K562 (cell line): Measurements from ENCODE around the gene PPP2R5A. TPM values are rescaled to one million over a fixed set of nuclear protein-coding genes. Genes with fewer than 3 reads are reported as not detected.

Experiments used
- CEBPB ChIP-seq: fragments of 450-650 bp; IDR thresholded peaks from 2 replicates; pipeline ENCODE4 v1.6.1; 2016; ENCODE audit warnings: missing genetic modification characterization, missing compliant biosample characterization
- EHMT2 ChIP-seq: fragments of 450-650 bp; IDR thresholded peaks from 2 replicates; pipeline ENCODE4 v1.6.1; 2018; ENCODE audit warnings: antibody characterized with exemption
- FOXJ2 ChIP-seq: fragments of 200-800 bp; sonication (Bioruptor generic); IDR thresholded peaks from 2 replicates; pipeline ENCODE4 v1.6.1; 2016; ENCODE audit warnings: missing genetic modification characterization, missing compliant biosample characterization
- FOXJ3 ChIP-seq: sonication (generic); formaldehyde crosslinking; IDR thresholded peaks from 2 replicates; pipeline ENCODE4 v1.4.0; 2020; ENCODE audit warnings: mild to moderate bottlenecking, missing genetic modification reagents
- HDAC3 ChIP-seq: fragments of 450-650 bp; IDR thresholded peaks from 2 replicates; pipeline ENCODE4 v1.6.1; 2018; ENCODE audit warnings: borderline replicate concordance, mild to moderate bottlenecking, moderate library complexity; ENCODE audit not compliant: partially characterized antibody
- KDM5B ChIP-seq: fragments of 200-600 bp; sonication (generic); IDR thresholded peaks from 2 replicates; pipeline ENCODE4 v1.6.1; 2012; ENCODE audit warnings: low read depth, mild to moderate bottlenecking, moderate library complexity, low read length, control low read depth, inconsistent platforms; ENCODE audit not compliant: insufficient replicate concordance
- LCOR ChIP-seq: sonication (generic); formaldehyde crosslinking; IDR thresholded peaks from 2 replicates; pipeline ENCODE4 v1.8.0; 2022; ENCODE audit warnings: mild to moderate bottlenecking, missing genetic modification reagents
- MAFF ChIP-seq: IDR thresholded peaks from 2 replicates; pipeline ENCODE4 v1.6.1; 2012; ENCODE audit warnings: low read length, improper control_type of control experiment
- MAFK ChIP-seq: IDR thresholded peaks from 2 replicates; pipeline ENCODE4 v1.6.1; 2011; ENCODE audit warnings: low read length, improper control_type of control experiment
- MTA2 ChIP-seq: fragments of 450-650 bp; IDR thresholded peaks from 2 replicates; pipeline ENCODE4 v1.6.1; 2016; ENCODE audit warnings: low read depth
- NCOA6 ChIP-seq: fragments of 450-650 bp; IDR thresholded peaks from 2 replicates; pipeline ENCODE4 v1.6.1; 2017; ENCODE audit warnings: mild to moderate bottlenecking
- POLR2G ChIP-seq: fragments of 200-400 bp; formaldehyde crosslinking; IDR thresholded peaks from 2 replicates; pipeline ENCODE4 v1.6.1; 2017; ENCODE audit warnings: low read depth, mild to moderate bottlenecking, antibody characterized with exemption, low read length, moderate library complexity
- PPARD ChIP-seq: fragments of 250-450 bp; sonication (Bioruptor Pico); IDR thresholded peaks from 2 replicates; pipeline ENCODE4 v1.8.0; 2022; ENCODE audit warnings: inconsistent platforms, mild to moderate bottlenecking, moderate library complexity
- PTBP1 ChIP-seq: fragments of 200-400 bp; formaldehyde crosslinking; IDR thresholded peaks from 2 replicates; pipeline ENCODE4 v1.6.1; 2017; ENCODE audit warnings: low read depth, low read length
- SAFB2 ChIP-seq: fragments of 200-400 bp; formaldehyde crosslinking; IDR thresholded peaks from 2 replicates; pipeline ENCODE4 v1.6.1; 2018; ENCODE audit warnings: borderline replicate concordance, low read length, low read depth, moderate library complexity; ENCODE audit not compliant: severe bottlenecking
- TCFL5 ChIP-seq: fragments of 250-450 bp; sonication (Bioruptor Pico); conservative IDR thresholded peaks from 2 replicates; pipeline ENCODE4 v1.6.1; 2021; ENCODE audit warnings: mild to moderate bottlenecking, moderate library complexity, matching md5 sums
- TSHZ1 ChIP-seq: fragments of 250-450 bp; sonication (Bioruptor Pico); IDR thresholded peaks from 2 replicates; pipeline ENCODE4 v1.4.0; 2020; ENCODE audit warnings: mild to moderate bottlenecking, moderate library complexity
- ZBTB11 ChIP-seq, 3 experiments: fragments of 200-800 bp in 1 of 3; fragments of 250-450 bp in 1 of 3; fragments of 450-650 bp in 1 of 3; sonication (Bioruptor Pico) in 1 of 3; sonication (Bioruptor generic) in 1 of 3; formaldehyde crosslinking in 1 of 3; IDR thresholded peaks; 2 replicates each; pipeline versions ENCODE4 v1.6.1 to v1.8.0; 2016 to 2022; ENCODE audit warnings: mild to moderate bottlenecking in 2 of 3, missing genetic modification characterization in 2 of 3, missing compliant biosample characterization in 1 of 3, moderate library complexity in 1 of 3
- ZC3H8 ChIP-seq: fragments of 450-650 bp; IDR thresholded peaks from 2 replicates; pipeline ENCODE4 v1.6.1; 2017
- ZKSCAN8 ChIP-seq: fragments of 200-800 bp; sonication (Bioruptor generic); IDR thresholded peaks from 2 replicates; pipeline ENCODE4 v1.6.1; 2016; ENCODE audit warnings: missing genetic modification characterization, missing compliant biosample characterization
- ZNF583 ChIP-seq: fragments of 250-450 bp; sonication (Bioruptor Pico); IDR thresholded peaks from 2 replicates; pipeline ENCODE4 v1.4.0; 2020
- ZNF766 ChIP-seq: fragments of 200-800 bp; sonication (Bioruptor generic); conservative IDR thresholded peaks from 2 replicates; pipeline ENCODE4 v1.6.1; 2016; ENCODE audit warnings: missing genetic modification characterization, missing compliant biosample characterization
- polyA plus RNA-seq, 8 experiments: library from polyadenylated mRNA; depleted of rRNA in 4 of 8; stranded (reverse) in 5 of 8; unstranded in 3 of 8; fragments of >200 nt; fragmentation: Nextera tagmentation in 2 of 8; fragmentation: Illumina TruSeq in 1 of 8; extraction: Ambion mirVana in 2 of 8; extraction: Trizol in 1 of 8; gene quantifications; 2 replicates each; pipeline versions ENCODE4 v1.2.1 to v1.2.3, GENCODE V29; 2011 to 2014; ENCODE audit warnings: inconsistent platforms in 1 of 8, missing spikeins in 1 of 8
- total RNA-seq, 7 experiments: library from RNA; depleted of rRNA in 6 of 7; stranded (reverse); fragments of >200 nt in 6 of 7; fragmentation: Illumina TruSeq in 2 of 7; extraction: Trizol in 2 of 7; gene quantifications; 2 replicates each; pipeline versions ENCODE4 v1.2.1 to v1.2.3, GENCODE V29; 2011 to 2021; ENCODE audit warnings: low replicate concordance in 1 of 7

The PPP2R5A gene
- total and polyA plus RNA-seq, 9 of the 15 experiments (the other 6 are each of a cell fraction or from before 2014, with no cell fraction given), result 26.9 to 106 (median 64.3) TPM

GRCh38 chr1:212242288-212242984 is 42.8 kb upstream of the PPP2R5A start (continued):
- TF ChIP-seq ZNF583 (CRISPR knock-in tag) (peak; percentile 50; the same call in 1 of the 2 replicates), MAFK (peak; percentile 24; the same call in 1 of the 2 replicates), MTA2 (0 out of 2 replicates have a peak, but pooled peaks have one; percentile 28), ZC3H8 (no peak), POLR2G (no peak), SAFB2 (no peak), ZNF766 (CRISPR knock-in tag) (peak; percentile 35; the same call in 1 of the 2 replicates), ZBTB11 (CRISPR knock-in tag; IDR thresholded peaks at IDR 0.05) (peak in 1 of 3 experiments; percentile 79; a peak in 2 of 6 replicates), FOXJ2 (tag) (peak; percentile 92), EHMT2 (peak; percentile 80), FOXJ3 (no peak), LCOR (CRISPR knock-in tag) (peak; percentile 73; the same call in 1 of the 2 replicates), PTBP1 (no peak), CEBPB (tag) (no peak), TSHZ1 (CRISPR knock-in tag) (no peak), MAFF (peak; percentile 28; the same call in 1 of the 2 replicates), PPARD (CRISPR knock-in tag) (no peak), NCOA6 (no peak), KDM5B (peak; percentile 50), TCFL5 (CRISPR knock-in tag) (0 out of 2 replicates have a peak, but pooled peaks have one; percentile 4), ZKSCAN8 (CRISPR knock-in tag) (0 out of 2 replicates have a peak, but pooled peaks have one; percentile 16), HDAC3 (peak; percentile 61)
